H1 (cell line): Measurements from ENCODE around the gene HOMER2. TPM values are rescaled to one million over a fixed set of nuclear protein-coding genes. Genes with fewer than 3 reads are reported as not detected.

ENCODE experiments used
- CTCF ChIA-PET: fragments of 300-600 bp; sonication (Branson Sonifier 250); formaldehyde crosslinking; loops from one replicate; lab custom pipeline; 2021; ENCODE audit not compliant: partially characterized antibody; lab: Charles Lee
- POLR2A ChIA-PET: fragments of 300-600 bp; sonication (Branson Sonifier 250); formaldehyde crosslinking; loops from one replicate; lab custom pipeline; 2021; ENCODE audit warnings: inconsistent platforms; ENCODE audit not compliant: partially characterized antibody; lab: Charles Lee
- DNase-seq, 2 experiments: peaks; one replicate each; pipeline versions ENCODE4 v3.0.0 to v3.0.0-alpha.2; 2010 to 2022; ENCODE audit warnings: low spot score in 2 of 2, low read depth in 1 of 2, mixed read lengths in 1 of 2
- FAIRE-seq: peaks from 2 replicates; lab custom pipeline; 2011; peaks lifted over from hg19 to GRCh38; lab: Jason Lieb, UNC
- H2AFZ ChIP-seq: 2 replicates; pipeline ENCODE4 v1.8.1; 2012; ENCODE audit warnings: low read length, inconsistent platforms
- H2AK5ac ChIP-seq: 2 replicates; pipeline ENCODE4 v1.6.1; 2013; ENCODE audit warnings: low read depth, low read length
- H2BK120ac ChIP-seq: replicated peaks from 2 replicates; pipeline ENCODE3; 2013; ENCODE audit warnings: low read depth, low read length, inconsistent platforms
- H2BK12ac ChIP-seq: 2 replicates; pipeline ENCODE4 v1.6.1; 2013; ENCODE audit warnings: low read depth, low read length
- H2BK15ac ChIP-seq: 2 replicates; pipeline ENCODE4 v1.6.1; 2013; ENCODE audit warnings: low read length
- H2BK20ac ChIP-seq: 2 replicates; pipeline ENCODE4 v1.6.1; 2013; ENCODE audit warnings: low read length
- H2BK5ac ChIP-seq: 2 replicates; pipeline ENCODE4 v1.6.1; 2013; ENCODE audit warnings: low read depth, low read length
- H3K14ac ChIP-seq: 2 replicates; pipeline ENCODE4 v1.6.1; 2013; ENCODE audit warnings: inconsistent platforms; ENCODE audit not compliant: insufficient read length
- H3K18ac ChIP-seq: 2 replicates; pipeline ENCODE4 v1.6.1; 2013; ENCODE audit warnings: low read length; ENCODE audit errors: extremely low read depth
- H3K23ac ChIP-seq: 2 replicates; pipeline ENCODE4 v1.6.1; 2013; ENCODE audit warnings: inconsistent platforms; ENCODE audit not compliant: insufficient read length
- H3K23me2 ChIP-seq: 2 replicates; pipeline ENCODE4 v1.6.1; 2013; ENCODE audit warnings: low read depth, low read length
- H3K27ac ChIP-seq: 2 replicates; pipeline ENCODE4 v1.6.1; 2011; ENCODE audit warnings: low read depth, low read length, inconsistent platforms
- H3K27me3 ChIP-seq, 4 experiments: replicated peaks in 1 of 4; 1 replicate in 1 of 4; 2 replicates in 3 of 4; pipeline versions ENCODE4 v1.6.1 to v1.8.1; 2011 to 2013; ENCODE audit warnings: low read length in 3 of 4, mild to moderate bottlenecking in 3 of 4, inconsistent platforms in 2 of 4, mixed read lengths in 2 of 4, moderate library complexity in 1 of 4; ENCODE audit not compliant: control insufficient read depth in 3 of 4, insufficient read depth in 3 of 4; ENCODE audit errors: extremely low read depth in 1 of 4
- H3K36me3 ChIP-seq, 4 experiments: 2 replicates each; pipeline versions ENCODE4 v1.6.1 to v1.8.1; 2011 to 2013; ENCODE audit warnings: mild to moderate bottlenecking in 4 of 4, low read length in 3 of 4, moderate library complexity in 2 of 4, control low read depth in 1 of 4, inconsistent platforms in 1 of 4; ENCODE audit not compliant: insufficient read depth in 4 of 4, control insufficient read depth in 2 of 4
- H3K4ac ChIP-seq: replicated peaks from 2 replicates; pipeline ENCODE3; 2013; ENCODE audit warnings: low read length, low read depth, mixed read lengths, inconsistent platforms; ENCODE audit not compliant: insufficient read length
- H3K4me1 ChIP-seq, 4 experiments: replicated peaks in 1 of 4; 1 replicate in 1 of 4; 2 replicates in 3 of 4; pipeline versions ENCODE4 v1.6.1 to v1.8.1; 2011 to 2013; ENCODE audit warnings: low read length in 3 of 4, inconsistent platforms in 2 of 4, mixed read lengths in 1 of 4; ENCODE audit not compliant: insufficient read depth in 4 of 4, control insufficient read depth in 3 of 4
- H3K4me2 ChIP-seq, 2 experiments: 2 replicates each; pipeline versions ENCODE4 v1.6.1 to v1.8.1; 2011 to 2013; ENCODE audit warnings: low read depth in 2 of 2, low read length in 2 of 2, control low read depth in 1 of 2, inconsistent platforms in 1 of 2, mild to moderate bottlenecking in 1 of 2; ENCODE audit not compliant: insufficient read depth in 1 of 2
- H3K4me3 ChIP-seq, 4 experiments: fragments of 200-600, 300-600 bp in 1 of 4; sonication (generic), shearing (Covaris generic), sonication (Bioruptor Twin) in 1 of 4; 2 replicates each; pipeline versions ENCODE4 v1.5.1 to v1.8.1; 2011 to 2016; ENCODE audit warnings: low read length in 4 of 4, low read depth in 3 of 4, control low read depth in 2 of 4, inconsistent platforms in 2 of 4, mild to moderate bottlenecking in 2 of 4, mixed read lengths in 1 of 4, moderate library complexity in 1 of 4; ENCODE audit not compliant: insufficient read depth in 2 of 4; ENCODE audit errors: extremely low read depth in 1 of 4
- H3K56ac ChIP-seq: replicated peaks from 2 replicates; pipeline ENCODE3; 2013; ENCODE audit warnings: low read depth, mild to moderate bottlenecking, mixed read lengths, low read length, inconsistent platforms; ENCODE audit not compliant: insufficient read length
- H3K79me1 ChIP-seq: 2 replicates; pipeline ENCODE4 v1.6.1; 2013; ENCODE audit warnings: low read depth, low read length, control low read depth
- H3K79me2 ChIP-seq, 2 experiments: 2 replicates each; pipeline versions ENCODE4 v1.6.1 to v1.8.1; 2012 to 2013; ENCODE audit warnings: low read length in 2 of 2, mild to moderate bottlenecking in 2 of 2, inconsistent platforms in 1 of 2; ENCODE audit not compliant: insufficient read depth in 2 of 2, control insufficient read depth in 1 of 2
- H3K9ac ChIP-seq, 4 experiments: replicated peaks in 1 of 4; 1 replicate in 1 of 4; 2 replicates in 3 of 4; pipeline versions ENCODE4 v1.6.1 to v1.8.1; 2011 to 2013; ENCODE audit warnings: low read depth in 3 of 4, low read length in 3 of 4, control low read depth in 2 of 4, mild to moderate bottlenecking in 2 of 4, moderate library complexity in 2 of 4, inconsistent platforms in 1 of 4; ENCODE audit errors: extremely low read depth in 1 of 4
- H3K9me3 ChIP-seq, 2 experiments: 2 replicates each; pipeline versions ENCODE4 v1.6.1 to v1.8.1; 2012 to 2013; ENCODE audit warnings: mild to moderate bottlenecking in 2 of 2, moderate library complexity in 2 of 2, control low read depth in 1 of 2, inconsistent platforms in 1 of 2, low read depth in 1 of 2, low read length in 1 of 2, mixed read lengths in 1 of 2; ENCODE audit not compliant: insufficient read depth in 2 of 2
- H4K20me1 ChIP-seq, 2 experiments: replicated peaks in 1 of 2; 2 replicates each; pipeline versions ENCODE3 to v1.8.1; 2011 to 2013; ENCODE audit warnings: inconsistent platforms in 2 of 2, low read length in 2 of 2, mild to moderate bottlenecking in 1 of 2; ENCODE audit not compliant: insufficient read depth in 2 of 2, control insufficient read depth in 1 of 2
- H4K5ac ChIP-seq: 2 replicates; pipeline ENCODE4 v1.6.1; 2013; ENCODE audit warnings: low read length, low read depth, mixed read lengths, inconsistent platforms; ENCODE audit not compliant: insufficient read length
- H4K8ac ChIP-seq: 2 replicates; pipeline ENCODE4 v1.8.0; 2013; ENCODE audit warnings: mild to moderate bottlenecking, moderate library complexity, low read length, inconsistent platforms; ENCODE audit not compliant: insufficient read depth; ENCODE audit errors: extremely low read depth
- H4K91ac ChIP-seq: replicated peaks from 2 replicates; pipeline ENCODE3; 2013; ENCODE audit warnings: low read length, mixed read lengths, inconsistent platforms; ENCODE audit not compliant: insufficient read length
- BACH1 ChIP-seq: IDR thresholded peaks from 2 replicates; pipeline ENCODE4 v1.6.1; 2012; ENCODE audit warnings: low read length, improper control_type of control experiment
- EP300 ChIP-seq, 2 experiments: IDR thresholded peaks; 1 replicate in 1 of 2; 2 replicates in 1 of 2; pipeline ENCODE4 v1.6.1; 2011 to 2012; ENCODE audit warnings: low read depth in 2 of 2, low read length in 2 of 2, mild to moderate bottlenecking in 2 of 2, borderline replicate concordance in 1 of 2, inconsistent platforms in 1 of 2, moderate library complexity in 1 of 2
- GABPA ChIP-seq: IDR thresholded peaks from 2 replicates; pipeline ENCODE4 v1.6.1; 2011; ENCODE audit warnings: mild to moderate bottlenecking, low read length, moderate library complexity, borderline replicate concordance; ENCODE audit not compliant: insufficient read depth
- HDAC2 ChIP-seq, 2 experiments: fragments of 300-600 bp in 1 of 2; sonication (generic) in 1 of 2; IDR thresholded peaks; 2 replicates each; pipeline ENCODE4 v1.6.1; 2011 to 2012; ENCODE audit warnings: low read depth in 2 of 2, low read length in 2 of 2, mild to moderate bottlenecking in 2 of 2, moderate library complexity in 2 of 2, borderline replicate concordance in 1 of 2, inconsistent platforms in 1 of 2
- JUN ChIP-seq: IDR thresholded peaks from 2 replicates; pipeline ENCODE4 v1.6.1; 2011; ENCODE audit warnings: low read depth, mild to moderate bottlenecking, improper control_type of control experiment, low read length
- POLR2AphosphoS5 ChIP-seq: IDR thresholded peaks from 2 replicates; pipeline ENCODE4 v1.6.1; 2011; ENCODE audit warnings: low read depth, low read length
- RBBP5 ChIP-seq: IDR thresholded peaks from 2 replicates; pipeline ENCODE4 v1.7.1; 2012; ENCODE audit warnings: low read depth, mild to moderate bottlenecking, inconsistent platforms, low read length, moderate library complexity, borderline replicate concordance
- RNF2 ChIP-seq: fragments of 200-900, 300-1000 bp; sonication (generic); IDR thresholded peaks from 2 replicates; pipeline ENCODE4 v1.7.1; 2016; ENCODE audit warnings: borderline replicate concordance, low read depth, mild to moderate bottlenecking, antibody characterized with exemption, low read length; ENCODE audit not compliant: poor library complexity, severe bottlenecking; ENCODE audit errors: missing control alignments
- RXRA ChIP-seq: IDR thresholded peaks from 2 replicates; pipeline ENCODE4 v1.6.1; 2011; ENCODE audit warnings: low read depth, mild to moderate bottlenecking, low read length, moderate library complexity; ENCODE audit not compliant: insufficient read depth
- YY1 ChIP-seq: IDR thresholded peaks from 2 replicates; pipeline ENCODE4 v1.6.1; 2011; ENCODE audit warnings: low read depth, mild to moderate bottlenecking, low read length
- WGBS, 2 experiments: shearing (Covaris generic) in 1 of 2; methylation state at CpG; one replicate each; pipeline versions ENCODE4 v1.1.6 to v1.1.7; 2013 to 2015; ENCODE audit warnings: low lambda C conversion rate in 2 of 2, mixed read lengths in 2 of 2, inconsistent platforms in 1 of 2, low coverage in 1 of 2, missing lambda C conversion rate in 1 of 2; ENCODE audit not compliant: insufficient replicate concordance in 2 of 2, insufficient coverage in 1 of 2, insufficient read length in 1 of 2; ENCODE audit errors: extremely low coverage in 1 of 2, missing lambda C conversion rate in 1 of 2; 5-methylcytosine and 5-hydroxymethylcytosine counted together
- polyA plus RNA-seq, 7 experiments: library from polyadenylated mRNA; depleted of rRNA in 3 of 7; stranded (reverse) in 5 of 7; unstranded in 2 of 7; fragments of >200 nt in 5 of 7; fragments of 200-250 nt in 2 of 7; gene quantifications; 1 replicate in 5 of 7; 2 replicates in 1 of 7; 4 replicates in 1 of 7; pipeline versions ENCODE4 v1.2.1 to v1.2.3, GENCODE V29; 2011 to 2013; ENCODE audit warnings: missing spikeins in 2 of 7, mixed read lengths in 2 of 7
- total RNA-seq: library from RNA; stranded (reverse); fragmentation: NEBNext Ultra II Directional; extraction: Animal tissue kit (Norgen Biotek cat#: 25700); gene quantifications from 2 replicates; pipeline ENCODE4 v1.2.1, GENCODE V29; 2021

The HOMER2 gene
- total and polyA plus RNA-seq, 2 of the 8 experiments (the other 6 are each of a cell fraction or from before 2014, with no cell fraction given): 12.5 to 27.6 TPM

DNA sequence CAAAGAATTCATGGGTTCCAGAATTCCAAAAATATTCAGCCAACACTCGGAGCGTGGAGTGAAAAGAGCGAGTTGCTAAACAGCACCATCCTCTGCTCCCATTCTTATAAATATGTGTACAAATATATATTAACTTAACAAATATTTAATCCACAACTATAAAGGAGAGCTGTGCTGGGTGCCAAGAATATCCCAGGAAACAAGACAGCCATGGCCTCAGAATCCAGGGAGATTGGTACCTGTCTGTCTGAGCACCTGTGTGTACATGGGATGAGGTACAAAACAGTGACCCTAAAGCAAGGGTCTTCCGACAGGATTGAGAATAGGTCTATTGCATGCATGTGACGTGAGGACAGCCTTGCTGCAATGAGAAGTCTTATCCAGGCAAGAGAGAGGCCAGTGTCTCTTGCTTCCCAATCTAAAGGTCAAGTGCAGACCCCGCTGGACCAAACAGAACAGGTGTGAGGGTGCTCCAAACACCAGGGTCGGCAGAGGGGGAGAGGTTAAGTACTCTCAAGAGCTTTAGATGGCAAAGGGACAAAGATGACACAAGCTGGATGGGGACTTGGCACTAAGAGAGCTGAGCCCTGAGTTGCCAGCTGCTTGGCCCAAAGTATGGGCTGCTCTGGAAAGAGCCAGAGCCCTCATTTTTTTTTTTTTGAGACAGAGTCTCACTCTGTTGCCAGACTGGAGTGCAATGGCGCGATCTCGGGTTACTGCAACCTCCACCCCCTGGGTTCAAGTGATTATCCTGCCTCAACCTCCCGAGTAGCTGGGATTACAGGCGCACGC is 36.2 kb downstream of the HOMER2 start:
- Histone ChIP-seq H2BK5ac (no peak overlapping the region), H3K79me1 (no peaks in the 10 kb centered on the region), H2BK20ac (no peak overlapping the region), H3K14ac (no peak overlapping the region), H2BK15ac (no peak overlapping the region), H2AK5ac (no peak overlapping the region), H2AFZ (no peak overlapping the region), H3K4me2 (no peak overlapping the region), H3K23ac (peak overlapping the region; percentile 4), H4K5ac (no peak overlapping the region), H3K79me2 (no peaks in the 10 kb centered on the region), H3K4ac (no peak overlapping the region), H4K91ac (no peak overlapping the region), H4K8ac (no peak overlapping the region), H3K18ac (no peak overlapping the region), H3K56ac (no peak overlapping the region), H4K20me1 (peaks cover 0 to 3% of the 10 kb centered on the region in 2 experiments), H3K4me1 (no peaks in the 10 kb centered on the region), H3K9ac (no peak overlapping the region), H3K27me3 (no peaks in the 10 kb centered on the region), H2BK12ac (no peak overlapping the region), H2BK120ac (no peak overlapping the region), H3K4me3 (no peak overlapping the region), H3K36me3 (no peaks in the 10 kb centered on the region), H3K23me2 (no peaks in the 10 kb centered on the region), H3K27ac (no peak overlapping the region), H3K9me3 (no peaks in the 10 kb centered on the region)
- ChIA-PET CTCF (interaction anchor here (0.9 to 1.2 kb wide), 2 partner anchors 19 to 65 kb away, joined by 3 read pairs; no protein-coding TSS in a partner anchor), POLR2A (interaction anchor here (0.6 kb wide), 1 partner anchor 679 kb away, joined by 3 read pairs; no protein-coding TSS in a partner anchor)
- DNase-seq (no peak), FAIRE-seq (no peak)
- WGBS, 2 experiments: 89% methylated on average over 13 of the region's 13 CpGs; no CpG with 5 or more reads in 1 of the 2 experiments
- TF ChIP-seq YY1 (no peak), JUN (no peak), RBBP5 (no peak), EP300 (IDR thresholded peaks at IDR 0.05; ENCODE audit: borderline replicate concordance in 1 of 2, low read depth in 2 of 2, low read length in 2 of 2) (no peak), RNF2 (no peak), BACH1 (no peak), POLR2AphosphoS5 (no peak), HDAC2 (IDR thresholded peaks at IDR 0.05; ENCODE audit: borderline replicate concordance in 1 of 2, low read depth in 2 of 2, low read length in 2 of 2) (no peak), GABPA (no peak), RXRA (no peak)
